Activated CD8-positive, alpha-beta memory T cell treated with anti-CD3 and anti-CD28 coated beads for 24 hours (primary cell): ENCODE results near the gene EFNB2.

Source experiments
- DNase-seq: peaks from one replicate; pipeline ENCODE4 v3.0.0-alpha.2; 2020

Gene EFNB2

GRCh38 chr13:106479929-106480328 lies 55.5 kb downstream of the EFNB2 start:
- DNase-seq: no peak

- DNase-seq: no peak
Measured at GRCh38 chr13:106478116-106478515, 57.3 kb downstream of the EFNB2 start.

GRCh38 chr13:106477303-106477702 lies 58.2 kb downstream of the EFNB2 start:
- no peak for DNase-seq

- DNase-seq: no peak
Measured at GRCh38 chr13:106475852-106476251, 59.6 kb downstream of the EFNB2 start.

GRCh38 chr13:106474912-106475311 lies 60.5 kb downstream of the EFNB2 start:
- no peak for DNase-seq

GRCh38 chr13:106473154-106473553 lies 62.3 kb downstream of the EFNB2 start:
- DNase-seq: no peak

- no peak for DNase-seq
Measured at GRCh38 chr13:106472621-106473020, 62.8 kb downstream of the EFNB2 start.

GRCh38 chr13:106471957-106472543 lies 63.4 kb downstream of the EFNB2 start:
- DNase-seq: no peak

- no peak for DNase-seq
Measured at GRCh38 chr13:106470576-106470975, 64.9 kb downstream of the EFNB2 start.

GRCh38 chr13:106468744-106469590 lies 66.5 kb downstream of the EFNB2 start:
- no peak for DNase-seq

- no peak for DNase-seq
Measured at GRCh38 chr13:106468207-106468606, 67.3 kb downstream of the EFNB2 start.

GRCh38 chr13:106467427-106468122 lies 67.9 kb downstream of the EFNB2 start:
- no peak for DNase-seq

- no peak for DNase-seq
Measured at GRCh38 chr13:106466691-106467426, 68.6 kb downstream of the EFNB2 start.

- DNase-seq: no peak
Measured at GRCh38 chr13:106464076-106464475, 71.4 kb downstream of the EFNB2 start.

GRCh38 chr13:106462710-106463109 lies 72.8 kb downstream of the EFNB2 start:
- no peak for DNase-seq

- no peak for DNase-seq
Measured at GRCh38 chr13:106455777-106456176, 79.7 kb downstream of the EFNB2 start.

- DNase-seq: no peak
Measured at GRCh38 chr13:106455190-106455589, 80.3 kb downstream of the EFNB2 start.

- no peak for DNase-seq
Measured at GRCh38 chr13:106453101-106453500, 82.4 kb downstream of the EFNB2 start.

GRCh38 chr13:106450991-106451390 lies 84.5 kb downstream of the EFNB2 start:
- no peak for DNase-seq

- no peak for DNase-seq
Measured at GRCh38 chr13:106449096-106449495, 86.4 kb downstream of the EFNB2 start.

- no peak for DNase-seq
Measured at GRCh38 chr13:106445996-106446395, 89.5 kb downstream of the EFNB2 start.

GRCh38 chr13:106443607-106444322 lies 91.7 kb downstream of the EFNB2 start:
- no peak for DNase-seq

- no peak for DNase-seq
Measured at GRCh38 chr13:106440866-106441265, 94.6 kb downstream of the EFNB2 start.
